PC-9 (cell line): Measurements from ENCODE around the gene PPCDC.

Source experiments
- EZH2 ChIP-seq: fragments of 200-600 bp; sonication (generic); IDR thresholded peaks from 2 replicates; pipeline ENCODE4 v1.8.0; 2017; ENCODE audit warnings: antibody characterized with exemption, low read depth
- TF ChIP-seq, protein P1 (sequence below): fragments of 200-600 bp; sonication (generic); conservative IDR thresholded peaks from 2 replicates; pipeline ENCODE4 v1.6.1; 2017; ENCODE audit warnings: mixed run types, antibody characterized with exemption, mild to moderate bottlenecking, moderate library complexity

DNA sequence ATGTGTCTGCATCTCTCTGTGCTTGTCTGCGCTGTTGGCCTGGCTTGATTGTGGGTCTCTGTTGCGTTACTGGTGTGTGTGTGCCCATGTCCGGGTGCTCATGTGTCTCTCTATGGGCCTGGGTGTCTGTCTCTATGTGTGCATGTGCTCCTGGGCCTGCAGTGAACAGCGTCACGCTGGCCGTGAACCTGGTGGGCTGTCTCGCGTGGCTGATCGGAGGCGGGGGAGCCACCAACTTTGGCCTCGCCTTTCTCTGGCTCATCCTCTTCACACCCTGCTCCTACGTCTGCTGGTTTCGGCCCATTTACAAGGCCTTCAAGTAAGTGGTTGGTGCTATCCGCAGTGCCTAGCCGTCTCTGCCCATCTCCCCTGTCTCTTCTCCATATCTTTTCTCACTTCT is 7.0 kb upstream of the PPCDC start:
- TF ChIP-seq, protein P1, sequence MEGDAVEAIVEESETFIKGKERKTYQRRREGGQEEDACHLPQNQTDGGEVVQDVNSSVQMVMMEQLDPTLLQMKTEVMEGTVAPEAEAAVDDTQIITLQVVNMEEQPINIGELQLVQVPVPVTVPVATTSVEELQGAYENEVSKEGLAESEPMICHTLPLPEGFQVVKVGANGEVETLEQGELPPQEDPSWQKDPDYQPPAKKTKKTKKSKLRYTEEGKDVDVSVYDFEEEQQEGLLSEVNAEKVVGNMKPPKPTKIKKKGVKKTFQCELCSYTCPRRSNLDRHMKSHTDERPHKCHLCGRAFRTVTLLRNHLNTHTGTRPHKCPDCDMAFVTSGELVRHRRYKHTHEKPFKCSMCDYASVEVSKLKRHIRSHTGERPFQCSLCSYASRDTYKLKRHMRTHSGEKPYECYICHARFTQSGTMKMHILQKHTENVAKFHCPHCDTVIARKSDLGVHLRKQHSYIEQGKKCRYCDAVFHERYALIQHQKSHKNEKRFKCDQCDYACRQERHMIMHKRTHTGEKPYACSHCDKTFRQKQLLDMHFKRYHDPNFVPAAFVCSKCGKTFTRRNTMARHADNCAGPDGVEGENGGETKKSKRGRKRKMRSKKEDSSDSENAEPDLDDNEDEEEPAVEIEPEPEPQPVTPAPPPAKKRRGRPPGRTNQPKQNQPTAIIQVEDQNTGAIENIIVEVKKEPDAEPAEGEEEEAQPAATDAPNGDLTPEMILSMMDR, result no peak
- TF ChIP-seq EZH2, result no peak
